HCT116 (cell line): ENCODE results near the gene BNC2.

ENCODE experiments used
- CEBPB ChIP-seq: IDR thresholded peaks from 2 replicates; pipeline ENCODE4 v1.6.1; 2012; ENCODE audit warnings: low read depth
- EZH2 ChIP-seq: fragments of 200-600 bp; sonication (generic); IDR thresholded peaks from 2 replicates; pipeline ENCODE4 v1.6.1; 2017; ENCODE audit warnings: antibody characterized with exemption, mixed run types
- POLR2AphosphoS5 ChIP-seq: IDR thresholded peaks from 2 replicates; pipeline ENCODE4 v1.6.1; 2011; ENCODE audit warnings: mild to moderate bottlenecking, low read depth, low read length, moderate library complexity
- TCF7L2 ChIP-seq: IDR thresholded peaks from 2 replicates; pipeline ENCODE4 v1.7.0; 2011; ENCODE audit warnings: borderline replicate concordance, inconsistent platforms; ENCODE audit not compliant: insufficient read depth, insufficient read length; ENCODE audit errors: extremely low read depth

- TF ChIP-seq EZH2 (no peak), POLR2AphosphoS5 (no peak), CEBPB (no peak), TCF7L2 (no peak)
Measured at GRCh38 chr9:16815079-16815478, 55.4 kb downstream of the BNC2 start.
